Prostate gland (tissue), 2 donors: Measurements from ENCODE around the gene DNAJC9. TPM values are rescaled to one million over a fixed set of nuclear protein-coding genes. Genes with fewer than 3 reads are reported as not detected.

Experiments
- DNase-seq: peaks from one replicate; pipeline ENCODE4 v3.0.0-alpha.2; 2019; ENCODE audit warnings: low spot score
- H3K27ac ChIP-seq, 2 donors: fragments of 200-600 bp; sonication (generic); 2 replicates each; pipeline ENCODE4 v1.5.1; 2017 to 2019
- H3K27me3 ChIP-seq: fragments of 200-600 bp; sonication (generic); replicated peaks from 2 replicates; pipeline ENCODE4 v1.5.1; 2019; ENCODE audit not compliant: insufficient read depth
- H3K36me3 ChIP-seq, 2 donors: fragments of 200-600 bp; sonication (generic); 1 replicate in 1 of 2; 2 replicates in 1 of 2; pipeline versions ENCODE4 v1.5.1 to v1.8.1; 2017 to 2019
- H3K4me1 ChIP-seq: fragments of 200-600 bp; sonication (generic); replicated peaks from 2 replicates; pipeline ENCODE4 v1.5.1; 2019
- H3K4me3 ChIP-seq, 2 donors: fragments of 200-600 bp; sonication (generic); 2 replicates each; pipeline ENCODE4 v1.5.1; 2017 to 2019
- H3K9me3 ChIP-seq: fragments of 200-600 bp; sonication (generic); 2 replicates; pipeline ENCODE4 v1.5.1; 2017
- POLR2A ChIP-seq: fragments of 450-650 bp; IDR thresholded peaks from one replicate; pipeline ENCODE4 v1.6.1; 2016; ENCODE audit warnings: antibody characterized with exemption, mild to moderate bottlenecking
- POLR2AphosphoS5 ChIP-seq: sonication (generic); formaldehyde crosslinking; IDR thresholded peaks from one replicate; pipeline ENCODE4 v1.6.1; 2017; ENCODE audit warnings: antibody characterized with exemption
- WGBS: methylation state at CpG from one replicate; pipeline ENCODE4 v1.1.5; 2018; 5-methylcytosine and 5-hydroxymethylcytosine counted together
- intact Hi-C: fragments of 100-400 bp; cut with DNase I; formaldehyde crosslinking; loops from one replicate; pipeline ENCODE4 v1.14.2; 2022
- total RNA-seq, 2 donors: library from RNA; depleted of rRNA; stranded (reverse); fragments of >200 nt; gene quantifications; one replicate each; pipeline ENCODE4 v1.1.0, GENCODE V29; 2016
- TF ChIP-seq, protein P1 (sequence below), 4 experiments: fragments of 200-600 bp in 2 of 4; fragments of 450-650 bp in 2 of 4; sonication (generic) in 2 of 4; IDR thresholded peaks; 1 replicate in 3 of 4; 2 replicates in 1 of 4; pipeline ENCODE4 v1.5.1; 2016 to 2019; ENCODE audit warnings: antibody characterized with exemption in 4 of 4, mild to moderate bottlenecking in 2 of 4, moderate library complexity in 2 of 4

Gene DNAJC9
- total RNA-seq, 2 donors from 2014 or later = 17.4 to 26.2 TPM

DNA sequence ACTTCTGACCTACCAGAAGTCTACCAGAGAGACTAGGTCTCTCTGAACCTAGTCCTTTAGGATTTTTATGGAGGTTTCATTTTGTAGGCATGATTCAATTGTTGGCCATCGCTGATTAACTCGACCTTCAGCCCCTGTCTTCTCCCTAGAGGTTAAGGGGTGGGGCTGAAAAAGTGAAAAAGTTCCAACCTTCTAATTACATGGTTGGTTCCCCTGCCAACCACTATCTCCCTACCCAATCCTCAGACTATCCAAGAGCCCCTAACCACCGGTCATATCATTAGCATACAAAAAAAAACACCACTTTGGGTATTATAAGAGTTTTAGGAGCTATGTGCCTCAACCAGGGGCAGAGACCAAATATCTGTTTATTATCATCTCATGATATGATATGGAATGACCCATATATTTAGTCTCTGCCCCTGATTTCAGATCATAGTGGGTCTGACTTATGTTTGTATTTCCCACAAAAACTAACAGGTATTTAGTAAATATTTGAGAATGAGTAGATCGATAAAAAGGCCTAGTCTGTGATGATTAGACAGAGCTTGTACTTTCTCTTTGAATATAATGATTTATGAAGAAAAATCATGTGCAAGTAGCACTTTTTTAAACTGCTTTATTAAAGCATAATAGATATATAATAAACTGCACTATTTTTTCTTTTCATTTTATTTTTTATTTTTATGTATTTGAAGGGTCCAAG lies 35.8 kb downstream of the DNAJC9 start:
- Histone ChIP-seq H3K4me3 (no peak overlapping the region), H3K36me3 (no peaks in the 10 kb centered on the region), H3K9me3 (no peaks in the 10 kb centered on the region), H3K27me3 (no peaks in the 10 kb centered on the region), H3K27ac (no peak overlapping the region), H3K4me1 (no peaks in the 10 kb centered on the region)
- no peak for DNase-seq
- 89% methylated on average over 4 of the region's 4 CpGs for WGBS
- intact Hi-C loops = no loop called here
- TF ChIP-seq POLR2A = no peak
- TF ChIP-seq, protein P1, sequence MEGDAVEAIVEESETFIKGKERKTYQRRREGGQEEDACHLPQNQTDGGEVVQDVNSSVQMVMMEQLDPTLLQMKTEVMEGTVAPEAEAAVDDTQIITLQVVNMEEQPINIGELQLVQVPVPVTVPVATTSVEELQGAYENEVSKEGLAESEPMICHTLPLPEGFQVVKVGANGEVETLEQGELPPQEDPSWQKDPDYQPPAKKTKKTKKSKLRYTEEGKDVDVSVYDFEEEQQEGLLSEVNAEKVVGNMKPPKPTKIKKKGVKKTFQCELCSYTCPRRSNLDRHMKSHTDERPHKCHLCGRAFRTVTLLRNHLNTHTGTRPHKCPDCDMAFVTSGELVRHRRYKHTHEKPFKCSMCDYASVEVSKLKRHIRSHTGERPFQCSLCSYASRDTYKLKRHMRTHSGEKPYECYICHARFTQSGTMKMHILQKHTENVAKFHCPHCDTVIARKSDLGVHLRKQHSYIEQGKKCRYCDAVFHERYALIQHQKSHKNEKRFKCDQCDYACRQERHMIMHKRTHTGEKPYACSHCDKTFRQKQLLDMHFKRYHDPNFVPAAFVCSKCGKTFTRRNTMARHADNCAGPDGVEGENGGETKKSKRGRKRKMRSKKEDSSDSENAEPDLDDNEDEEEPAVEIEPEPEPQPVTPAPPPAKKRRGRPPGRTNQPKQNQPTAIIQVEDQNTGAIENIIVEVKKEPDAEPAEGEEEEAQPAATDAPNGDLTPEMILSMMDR (IDR thresholded peaks at IDR 0.05) = no peak
- no peak for TF ChIP-seq POLR2AphosphoS5

DNA sequence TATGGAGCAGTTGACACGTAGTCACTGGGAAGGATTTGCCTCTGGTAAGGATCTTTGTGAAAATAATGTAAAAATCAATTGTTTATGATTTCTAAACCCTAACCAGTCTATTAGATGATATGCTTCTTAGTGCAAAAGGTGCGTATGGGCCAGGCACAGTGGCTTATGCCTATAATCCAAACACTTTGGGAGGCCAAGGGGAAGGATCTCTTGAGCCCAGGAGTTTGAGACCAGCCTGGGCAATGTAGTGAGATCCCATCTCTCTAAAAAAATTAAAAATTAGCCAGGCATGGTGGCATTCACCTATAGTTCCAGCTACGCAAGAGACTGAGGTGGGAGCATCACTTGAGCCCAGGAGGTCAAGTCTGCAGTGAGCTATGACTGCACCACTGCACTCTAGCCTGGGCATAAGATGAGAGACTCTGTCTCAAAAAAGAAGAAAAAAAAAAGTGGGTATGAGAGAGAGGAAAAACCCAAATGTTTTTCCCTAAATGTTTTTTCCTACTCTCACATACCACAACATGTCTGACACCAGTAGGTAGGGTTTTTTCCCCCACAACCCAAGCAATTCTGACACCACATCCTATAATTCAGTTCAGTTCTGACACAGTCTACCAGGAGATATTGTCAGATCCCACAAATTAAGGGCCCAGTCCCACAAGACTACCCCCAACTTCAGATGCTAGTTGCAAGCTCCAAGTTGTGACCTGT lies 36.5 kb downstream of the DNAJC9 start:
- intact Hi-C loops = no loop called here
- TF ChIP-seq, protein P1 (IDR thresholded peaks at IDR 0.05) = no peak
- TF ChIP-seq POLR2AphosphoS5 (no peak), POLR2A (no peak)
- 95% methylated on average over 3 of the region's 3 CpGs for WGBS
- no peaks in the 10 kb centered on the region for H3K36me3 ChIP-seq
- no peaks in the 10 kb centered on the region for H3K4me1 ChIP-seq
- H3K27me3 ChIP-seq = no peaks in the 10 kb centered on the region
- H3K4me3 ChIP-seq = no peak overlapping the region
- no peaks in the 10 kb centered on the region for H3K9me3 ChIP-seq
- DNase-seq = no peak
- H3K27ac ChIP-seq = no peak overlapping the region

DNA sequence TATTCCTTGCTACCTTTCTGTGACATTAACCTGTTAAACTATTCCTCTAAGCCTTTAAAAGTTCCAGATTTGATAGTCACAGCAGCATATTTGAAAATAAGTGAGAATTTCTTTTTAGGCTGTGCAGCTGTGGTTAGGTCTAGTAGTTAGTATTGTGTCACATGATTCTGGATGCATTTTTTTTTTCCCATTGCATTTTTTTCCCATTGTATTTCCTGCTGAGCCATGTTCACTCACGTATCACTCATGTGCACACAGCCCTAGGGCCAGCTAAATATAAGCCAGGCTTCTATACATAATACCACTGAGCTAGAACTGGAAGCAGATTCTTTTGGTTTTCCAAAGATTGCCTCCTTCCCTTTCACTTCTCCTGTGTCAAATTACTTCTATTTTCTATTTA lies 37.4 kb downstream of the DNAJC9 start:
- H3K9me3 ChIP-seq = no peaks in the 10 kb centered on the region
- TF ChIP-seq, protein P1 (IDR thresholded peaks at IDR 0.05) = no peak
- 37% methylated on average over 1 of the region's 1 CpG for WGBS
- H3K27ac ChIP-seq = no peak overlapping the region
- no peaks in the 10 kb centered on the region for H3K4me1 ChIP-seq
- no peaks in the 10 kb centered on the region for H3K36me3 ChIP-seq
- no peak overlapping the region for H3K4me3 ChIP-seq
- H3K27me3 ChIP-seq = no peaks in the 10 kb centered on the region
- DNase-seq = no peak
- intact Hi-C loops = no loop called here

GRCh38 chr10:73207883-73208282 lies 39.2 kb downstream of the DNAJC9 start:
- no peak for DNase-seq
- Histone ChIP-seq H3K36me3 (no peaks in the 10 kb centered on the region), H3K4me1 (no peaks in the 10 kb centered on the region), H3K4me3 (no peak overlapping the region), H3K27ac (no peak overlapping the region), H3K27me3 (no peaks in the 10 kb centered on the region), H3K9me3 (no peaks in the 10 kb centered on the region)
- 82% methylated on average over 2 of the region's 2 CpGs for WGBS
- no peak for TF ChIP-seq POLR2A
- TF ChIP-seq POLR2AphosphoS5 = no peak
- TF ChIP-seq, protein P1 (IDR thresholded peaks at IDR 0.05) = no peak
- intact Hi-C loops = no loop called here

DNA sequence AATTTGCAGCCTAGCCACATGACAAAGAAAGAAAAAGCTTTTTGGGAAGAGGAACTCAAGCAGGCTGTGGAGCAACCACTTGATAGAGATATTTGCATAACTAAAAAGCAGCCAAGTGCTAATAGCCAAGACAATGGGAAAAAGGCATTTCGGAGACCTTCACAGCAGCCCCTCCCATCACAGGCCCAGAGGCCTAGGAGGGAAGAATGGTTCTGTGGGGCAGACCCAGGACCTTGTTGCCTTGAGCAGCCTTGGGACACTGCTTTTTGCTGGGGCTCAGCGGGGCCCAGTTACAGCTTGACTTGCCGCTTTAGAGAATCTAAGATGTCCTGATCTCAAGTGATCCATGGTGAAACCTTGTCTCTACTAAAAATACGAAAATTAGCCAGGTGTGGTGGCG lies 40.7 kb downstream of the DNAJC9 start:
- TF ChIP-seq, protein P1 (IDR thresholded peaks at IDR 0.05) = no peak
- TF ChIP-seq POLR2AphosphoS5 = no peak
- no peaks in the 10 kb centered on the region for H3K4me1 ChIP-seq
- H3K4me3 ChIP-seq = no peak overlapping the region
- no peak for DNase-seq
- intact Hi-C loops = no loop called here
- H3K36me3 ChIP-seq = no peaks in the 10 kb centered on the region
- no peak overlapping the region for H3K27ac ChIP-seq
- H3K9me3 ChIP-seq = no peaks in the 10 kb centered on the region
- no peaks in the 10 kb centered on the region for H3K27me3 ChIP-seq
- 95% methylated on average over 5 of the region's 5 CpGs for WGBS
